A549 (cell line): ENCODE measurements around the gene IGSF3.

ENCODE experiments used
- CTCF ChIP-seq: fragments of >200 bp; sonication (Bioruptor Twin); formaldehyde crosslinking; IDR thresholded peaks from 3 replicates; pipeline ENCODE4 v1.5.1; 2016
- ELK1 ChIP-seq: fragments of 150-350 bp; IDR thresholded peaks from 2 replicates; pipeline ENCODE4 v1.6.1; 2014; ENCODE audit warnings: low read depth, mild to moderate bottlenecking, low read length
- EP300 ChIP-seq, 2 experiments: fragments of >200 bp; sonication (Bioruptor Twin); formaldehyde crosslinking; IDR thresholded peaks; 2 replicates in 1 of 2; 3 replicates in 1 of 2; pipeline ENCODE4 v1.6.1; 2016 to 2017
- GATA3 ChIP-seq: IDR thresholded peaks from 2 replicates; pipeline ENCODE4 v1.6.1; 2012; ENCODE audit warnings: borderline replicate concordance
- JUN ChIP-seq, 2 experiments: fragments of >200 bp; sonication (Bioruptor Twin); formaldehyde crosslinking; IDR thresholded peaks; 2 replicates in 1 of 2; 3 replicates in 1 of 2; pipeline ENCODE4 v1.6.1; 2016 to 2017
- MAFK ChIP-seq: fragments of 450-650 bp; IDR thresholded peaks from 2 replicates; pipeline ENCODE4 v1.6.1; 2014; ENCODE audit not compliant: partially characterized antibody
- MAX ChIP-seq: IDR thresholded peaks from 2 replicates; pipeline ENCODE4 v1.6.1; 2012
- MAZ ChIP-seq: fragments of 150-350 bp; IDR thresholded peaks from 2 replicates; pipeline ENCODE4 v1.6.1; 2014; ENCODE audit warnings: antibody characterized with exemption, low read depth, low read length, borderline replicate concordance
- POLR2A ChIP-seq: IDR thresholded peaks from 2 replicates; pipeline ENCODE4 v1.6.1; 2012; ENCODE audit warnings: mild to moderate bottlenecking, low read length
- SMC3 ChIP-seq: fragments of >200 bp; sonication (Bioruptor Twin); formaldehyde crosslinking; IDR thresholded peaks from 3 replicates; pipeline ENCODE4 v1.6.1; 2018; ENCODE audit warnings: inconsistent platforms

GRCh38 chr1:116556289-116557006 is 111.1 kb downstream of the IGSF3 start:
- no peak for TF ChIP-seq CTCF
- TF ChIP-seq MAX = 0 out of 2 replicates have a peak, but pooled peaks have one; percentile 31
- TF ChIP-seq MAZ = no peak
- TF ChIP-seq GATA3 = no peak
- TF ChIP-seq SMC3 = no peak
- TF ChIP-seq POLR2A = no peak
- TF ChIP-seq EP300 (IDR thresholded peaks at IDR 0.05) = no peak
- no peak for TF ChIP-seq MAFK
- TF ChIP-seq ELK1 = no peak
- no peak for TF ChIP-seq JUN (IDR thresholded peaks at IDR 0.05)
